Muscle layer of duodenum (tissue), 2 donors: Measurements from ENCODE around the gene TRIM9.

Experiments
- H3K27ac ChIP-seq: one replicate; pipeline ENCODE4 v1.7.0; 2013; ENCODE audit warnings: mild to moderate bottlenecking, low read length
- H3K27me3 ChIP-seq: one replicate; pipeline ENCODE4 v1.7.0; 2013; ENCODE audit warnings: low read depth, mild to moderate bottlenecking, control low read depth, low read length
- H3K36me3 ChIP-seq, 2 donors: one replicate each; pipeline ENCODE4 v1.7.0; 2013; ENCODE audit warnings: low read length in 2 of 2, control low read depth in 1 of 2, mild to moderate bottlenecking in 1 of 2; ENCODE audit not compliant: insufficient read depth in 2 of 2, control insufficient read depth in 1 of 2
- H3K4me1 ChIP-seq, 2 donors: one replicate each; pipeline ENCODE4 v1.7.0; 2013; ENCODE audit warnings: low read length in 2 of 2, mild to moderate bottlenecking in 2 of 2, control low read depth in 1 of 2, moderate library complexity in 1 of 2; ENCODE audit not compliant: insufficient read depth in 2 of 2, control insufficient read depth in 1 of 2
- H3K4me3 ChIP-seq, 2 donors: one replicate each; pipeline ENCODE4 v1.7.0; 2013; ENCODE audit warnings: low read length in 2 of 2, low read depth in 1 of 2, mild to moderate bottlenecking in 1 of 2
- H3K9me3 ChIP-seq, 2 donors: one replicate each; pipeline ENCODE4 v1.7.0; 2013; ENCODE audit warnings: low read length in 2 of 2, control low read depth in 1 of 2, mild to moderate bottlenecking in 1 of 2; ENCODE audit not compliant: control insufficient read depth in 1 of 2
- donor health status: healthy.

The TRIM9 gene

DNA sequence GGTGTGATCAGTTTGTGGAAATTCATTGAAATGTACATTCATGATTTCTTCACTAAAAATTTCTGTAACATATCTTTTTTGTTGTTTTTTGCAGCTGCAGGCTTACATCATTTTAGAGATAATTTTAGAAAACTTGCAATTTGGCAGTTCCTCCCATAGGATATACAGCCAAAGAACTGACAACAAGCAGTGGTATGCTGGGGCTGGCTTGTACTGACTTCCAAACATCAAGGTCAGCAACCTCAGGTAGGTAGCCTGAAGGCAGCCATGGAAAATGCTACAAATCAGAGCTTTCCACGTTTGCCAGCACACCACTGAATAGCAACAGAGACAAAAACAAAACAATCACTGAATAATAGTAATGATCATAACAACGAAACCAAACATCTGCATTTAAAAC lies 21.2 kb downstream of the TRIM9 start:
- Histone ChIP-seq H3K4me1 (peaks cover 0 to 14% of the 10 kb centered on the region in 2 donors), H3K9me3 (no peaks in the 10 kb centered on the region), H3K27me3 (no peaks in the 10 kb centered on the region), H3K4me3 (no peak overlapping the region), H3K36me3 (no peaks in the 10 kb centered on the region), H3K27ac (no peak overlapping the region)

DNA sequence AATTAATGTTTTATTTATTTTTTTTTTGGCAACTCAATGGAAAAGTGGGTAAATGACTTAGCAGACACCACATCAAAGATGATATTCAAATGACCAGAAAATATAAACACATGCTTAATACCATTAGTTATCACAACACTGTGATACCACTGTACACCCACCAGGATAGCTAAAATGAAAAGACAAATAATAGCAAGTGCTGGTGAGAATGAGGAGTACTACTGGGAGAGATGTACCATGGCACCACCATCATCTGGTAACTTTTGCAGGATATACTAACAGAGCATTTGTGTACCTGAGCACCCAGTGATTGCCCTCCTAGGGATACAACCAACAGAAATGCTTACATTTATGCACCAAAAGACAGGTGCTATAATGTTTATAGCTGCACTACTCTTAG lies 21.9 kb downstream of the TRIM9 start:
- H3K27ac ChIP-seq = no peak overlapping the region
- H3K27me3 ChIP-seq = no peaks in the 10 kb centered on the region
- no peaks in the 10 kb centered on the region for H3K36me3 ChIP-seq
- H3K9me3 ChIP-seq = no peaks in the 10 kb centered on the region
- H3K4me3 ChIP-seq = no peak overlapping the region
- H3K4me1 ChIP-seq = peaks cover 0 to 14% of the 10 kb centered on the region in 2 donors

- H3K27me3 ChIP-seq = no peaks in the 10 kb centered on the region
- no peaks in the 10 kb centered on the region for H3K36me3 ChIP-seq
- no peak overlapping the region for H3K4me3 ChIP-seq
- peaks cover 0 to 14% of the 10 kb centered on the region in 2 donors for H3K4me1 ChIP-seq
- no peaks in the 10 kb centered on the region for H3K9me3 ChIP-seq
- no peak overlapping the region for H3K27ac ChIP-seq
Measured at GRCh38 chr14:51071857-51072256, 23.0 kb downstream of the TRIM9 start.

DNA sequence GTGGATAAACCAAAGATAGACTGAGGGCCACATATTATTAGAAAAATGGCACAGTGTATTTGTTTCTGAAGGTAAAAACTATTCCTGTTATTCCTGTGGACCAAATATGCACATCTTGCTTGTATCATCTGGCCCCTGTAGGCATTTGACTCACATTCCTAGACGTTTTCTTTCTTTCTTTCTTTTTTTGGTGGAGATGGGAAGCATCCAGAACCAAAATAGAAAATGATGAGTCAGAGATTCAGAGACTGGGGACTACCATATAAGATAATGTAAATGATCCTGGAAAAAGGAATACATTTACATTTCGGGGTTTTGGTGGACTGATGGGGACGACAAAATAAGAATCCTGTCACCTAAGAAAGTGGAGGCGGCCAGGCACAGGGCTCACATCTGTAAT lies 24.2 kb downstream of the TRIM9 start:
- Histone ChIP-seq H3K36me3 (no peaks in the 10 kb centered on the region), H3K27ac (no peak overlapping the region), H3K9me3 (no peaks in the 10 kb centered on the region), H3K27me3 (no peaks in the 10 kb centered on the region), H3K4me1 (peaks cover 0 to 14% of the 10 kb centered on the region in 2 donors), H3K4me3 (no peak overlapping the region)

DNA sequence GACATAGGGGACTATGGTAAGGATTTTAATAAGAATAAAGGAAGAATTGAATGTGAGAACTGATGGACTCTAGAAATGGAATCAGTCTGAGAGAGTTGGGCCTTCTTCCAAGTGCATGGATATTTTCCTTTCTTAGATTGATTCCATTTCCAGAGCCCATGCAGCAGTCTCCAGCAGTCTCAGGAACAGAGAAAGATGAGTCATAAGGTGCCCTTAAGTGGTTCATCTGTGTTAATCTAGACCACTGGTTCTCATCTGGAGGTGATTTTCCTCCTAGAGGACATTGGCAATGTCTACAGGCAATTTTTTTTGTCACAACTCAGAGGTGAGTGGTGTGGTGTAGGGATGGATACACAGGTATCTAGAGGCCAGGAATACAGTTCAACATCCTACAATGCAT lies 25.9 kb downstream of the TRIM9 start:
- Histone ChIP-seq H3K27ac (no peak overlapping the region), H3K4me1 (peaks cover 0 to 14% of the 10 kb centered on the region in 2 donors), H3K9me3 (no peaks in the 10 kb centered on the region), H3K4me3 (no peak overlapping the region), H3K27me3 (no peaks in the 10 kb centered on the region), H3K36me3 (no peaks in the 10 kb centered on the region)

GRCh38 chr14:51068268-51068667 lies 26.6 kb downstream of the TRIM9 start:
- H3K27ac ChIP-seq = no peak overlapping the region
- H3K9me3 ChIP-seq = peaks cover 0 to under 1% of the 10 kb centered on the region in 2 donors
- H3K27me3 ChIP-seq = no peaks in the 10 kb centered on the region
- no peaks in the 10 kb centered on the region for H3K36me3 ChIP-seq
- no peak overlapping the region for H3K4me3 ChIP-seq
- peaks cover 0 to 8% of the 10 kb centered on the region in 2 donors for H3K4me1 ChIP-seq

DNA sequence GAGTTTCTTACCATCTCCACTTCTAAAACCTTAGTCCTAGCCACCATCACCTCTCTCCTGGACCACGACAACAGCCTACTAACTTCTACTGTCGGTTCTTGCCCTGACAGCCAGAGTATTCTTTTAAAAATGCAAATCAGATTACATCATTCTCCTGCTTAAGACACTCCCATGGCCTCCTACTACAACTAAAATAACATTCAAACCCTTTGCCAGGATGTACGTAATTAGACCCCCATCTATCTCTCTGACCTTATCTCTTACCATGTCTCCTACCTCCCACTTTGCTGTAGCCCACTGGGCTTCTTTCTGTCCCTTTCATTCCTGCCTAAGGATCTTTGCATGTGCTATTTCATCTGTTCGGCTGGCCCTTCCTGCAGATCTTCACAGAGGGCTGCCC lies 27.6 kb downstream of the TRIM9 start:
- Histone ChIP-seq H3K27me3 (no peaks in the 10 kb centered on the region), H3K9me3 (peaks cover 0 to 3% of the 10 kb centered on the region in 2 donors), H3K36me3 (no peaks in the 10 kb centered on the region), H3K4me3 (no peak overlapping the region), H3K27ac (no peak overlapping the region), H3K4me1 (peaks cover 0 to 4% of the 10 kb centered on the region in 2 donors)

- H3K4me3 ChIP-seq = no peak overlapping the region
- no peaks in the 10 kb centered on the region for H3K27me3 ChIP-seq
- H3K4me1 ChIP-seq = peaks cover 0 to 4% of the 10 kb centered on the region in 2 donors
- H3K36me3 ChIP-seq = no peaks in the 10 kb centered on the region
- H3K9me3 ChIP-seq = peaks cover 0 to 3% of the 10 kb centered on the region in 2 donors
- H3K27ac ChIP-seq = no peak overlapping the region
Measured at GRCh38 chr14:51066576-51066975, 28.3 kb downstream of the TRIM9 start.

DNA sequence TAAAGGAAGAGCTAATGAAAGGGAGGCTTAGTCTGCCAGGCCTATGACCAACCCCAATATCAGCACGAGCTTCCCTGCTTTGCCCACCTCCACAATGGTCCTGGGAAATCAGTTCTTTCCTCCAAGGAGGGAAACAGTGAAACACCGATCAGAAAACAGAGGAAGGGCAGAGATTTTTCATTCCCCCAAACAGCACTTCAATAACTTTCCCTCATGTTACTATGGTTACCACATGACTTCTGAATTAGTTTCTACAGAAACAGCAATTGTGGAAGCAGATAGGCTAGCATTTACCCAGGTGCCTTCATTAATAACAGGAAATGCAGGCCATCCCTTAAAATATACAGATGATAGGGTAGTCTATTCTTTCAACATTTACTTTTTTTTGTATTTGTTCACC lies 35.9 kb downstream of the TRIM9 start:
- Histone ChIP-seq H3K36me3 (no peaks in the 10 kb centered on the region), H3K27ac (no peak overlapping the region), H3K27me3 (no peaks in the 10 kb centered on the region), H3K4me3 (no peak overlapping the region), H3K9me3 (peaks cover 0 to 3% of the 10 kb centered on the region in 2 donors), H3K4me1 (no peaks in the 10 kb centered on the region)

DNA sequence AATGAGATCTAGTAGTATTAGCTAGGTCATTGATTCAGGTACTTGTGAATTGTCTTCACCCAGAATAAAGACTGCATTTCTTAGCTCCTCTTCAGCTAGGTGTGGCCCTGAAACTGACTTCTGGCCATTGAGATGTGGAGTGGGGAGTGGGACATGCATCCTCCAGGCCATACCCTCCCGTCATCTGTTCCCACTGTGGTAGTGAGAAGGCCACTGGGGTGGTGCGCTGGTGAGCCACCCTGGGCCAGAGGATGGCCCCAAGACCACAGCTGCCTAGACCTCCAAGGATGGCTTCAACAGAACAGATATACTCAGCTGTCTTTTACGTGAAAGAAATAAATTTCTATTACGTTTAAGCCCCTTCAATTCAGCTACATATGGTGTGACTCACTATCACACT lies 36.5 kb downstream of the TRIM9 start:
- Histone ChIP-seq H3K4me1 (no peaks in the 10 kb centered on the region), H3K4me3 (no peak overlapping the region), H3K9me3 (peaks cover 0 to 3% of the 10 kb centered on the region in 2 donors), H3K36me3 (no peaks in the 10 kb centered on the region), H3K27me3 (no peaks in the 10 kb centered on the region), H3K27ac (no peak overlapping the region)

DNA sequence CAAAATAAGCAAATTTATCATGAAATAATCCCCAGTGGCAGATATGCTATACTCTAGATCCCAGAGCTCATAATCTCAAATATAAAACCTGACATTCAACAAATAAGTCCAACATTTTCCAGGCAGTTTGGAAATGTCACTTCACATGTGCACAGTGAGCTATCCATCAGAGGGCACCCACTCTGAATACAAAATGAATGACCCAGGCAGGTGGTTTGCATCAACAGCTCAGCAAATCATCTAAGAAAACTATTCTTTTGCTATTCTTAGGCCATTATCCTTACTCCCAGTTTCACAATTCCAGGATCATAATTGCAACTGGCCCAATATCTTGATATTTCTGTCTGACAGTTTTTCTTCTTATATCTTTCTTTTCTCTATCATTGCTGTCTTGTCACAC lies 38.5 kb downstream of the TRIM9 start:
- H3K4me3 ChIP-seq = no peak overlapping the region
- no peaks in the 10 kb centered on the region for H3K4me1 ChIP-seq
- H3K9me3 ChIP-seq = no peaks in the 10 kb centered on the region
- H3K27ac ChIP-seq = no peak overlapping the region
- no peaks in the 10 kb centered on the region for H3K27me3 ChIP-seq
- H3K36me3 ChIP-seq = no peaks in the 10 kb centered on the region

GRCh38 chr14:51053157-51053556 lies 41.7 kb downstream of the TRIM9 start:
- Histone ChIP-seq H3K27ac (no peak overlapping the region), H3K36me3 (no peaks in the 10 kb centered on the region), H3K9me3 (no peaks in the 10 kb centered on the region), H3K4me1 (no peaks in the 10 kb centered on the region), H3K27me3 (no peaks in the 10 kb centered on the region), H3K4me3 (no peak overlapping the region)
